Hepatocyte (in vitro differentiated cells): Measurements from ENCODE around the gene TSPAN4. TPM values are rescaled to one million over a fixed set of nuclear protein-coding genes. Genes with fewer than 3 reads are reported as not detected.

ENCODE experiments used
- DNase-seq: peaks from one replicate; pipeline ENCODE4 v3.0.0-alpha.2; 2016; ENCODE audit warnings: low spot score
- H2AFZ ChIP-seq: fragments of 200-600 bp; sonication (generic); 2 replicates; pipeline ENCODE4 v1.6.0; 2016; ENCODE audit warnings: antibody characterized with exemption, mild to moderate bottlenecking
- H3K27ac ChIP-seq: fragments of 200-600 bp; sonication (generic); 2 replicates; pipeline ENCODE4 v1.5.1; 2016; ENCODE audit warnings: mild to moderate bottlenecking
- H3K27me3 ChIP-seq: fragments of 200-600 bp; sonication (generic); 2 replicates; pipeline ENCODE4 v1.6.1; 2016
- H3K36me3 ChIP-seq: fragments of 200-600 bp; sonication (generic); replicated peaks from 2 replicates; pipeline ENCODE4 v1.5.1; 2016; ENCODE audit warnings: low read depth; ENCODE audit not compliant: insufficient read depth
- H3K4me1 ChIP-seq: fragments of 200-600 bp; sonication (generic); 2 replicates; pipeline ENCODE4 v1.5.1; 2016; ENCODE audit warnings: mild to moderate bottlenecking, moderate library complexity; ENCODE audit not compliant: insufficient read depth
- H3K4me2 ChIP-seq: fragments of 200-600 bp; sonication (generic); 2 replicates; pipeline ENCODE4 v1.6.0; 2016
- H3K4me3 ChIP-seq: fragments of 200-600 bp; sonication (generic); 2 replicates; pipeline ENCODE4 v1.5.1; 2016; ENCODE audit warnings: mild to moderate bottlenecking
- H3K79me2 ChIP-seq: fragments of 200-600 bp; sonication (generic); 2 replicates; pipeline ENCODE4 v1.6.0; 2017; ENCODE audit warnings: mild to moderate bottlenecking
- H3K9me2 ChIP-seq: fragments of 200-600 bp; sonication (generic); replicated peaks from 2 replicates; pipeline ENCODE4 v1.6.0; 2017; ENCODE audit warnings: mild to moderate bottlenecking; ENCODE audit not compliant: insufficient read depth
- H3K9me3 ChIP-seq: fragments of 200-600 bp; sonication (generic); 2 replicates; pipeline ENCODE4 v1.5.1; 2016; ENCODE audit warnings: low read depth, mild to moderate bottlenecking
- H4K20me1 ChIP-seq: fragments of 200-600 bp; sonication (generic); 2 replicates; pipeline ENCODE4 v1.6.0; 2016; ENCODE audit warnings: mild to moderate bottlenecking; ENCODE audit not compliant: insufficient read depth, poor library complexity, severe bottlenecking
- EZH2 ChIP-seq: fragments of 200-600 bp; sonication (generic); IDR thresholded peaks from 2 replicates; pipeline ENCODE4 v1.6.1; 2016; ENCODE audit warnings: antibody characterized with exemption, mild to moderate bottlenecking, borderline replicate concordance
- EZH2phosphoT487 ChIP-seq: fragments of 200-600 bp; sonication (generic); IDR thresholded peaks from one replicate; pipeline ENCODE4 v1.6.1; 2018; ENCODE audit warnings: antibody characterized with exemption, mild to moderate bottlenecking, low read depth, moderate library complexity; ENCODE audit not compliant: unreplicated experiment, severe bottlenecking
- WGBS: methylation state at CpG from one replicate; pipeline ENCODE4 v1.1.6; 2016; ENCODE audit warnings: low lambda C conversion rate; ENCODE audit errors: missing lambda C conversion rate; 5-methylcytosine and 5-hydroxymethylcytosine counted together
- polyA plus RNA-seq: library from polyadenylated mRNA; unstranded; fragments of >200 nt; fragmentation: Nextera tagmentation; extraction: Ambion mirVana; gene quantifications from 2 replicates; pipeline ENCODE4 v1.2.1, GENCODE V29; 2016
- total RNA-seq: library from RNA; depleted of rRNA; stranded (reverse); fragments of >200 nt; gene quantifications from 2 replicates; pipeline ENCODE4 v1.2.3, GENCODE V29; 2014
- TF ChIP-seq, protein P1 (sequence below): fragments of 200-600 bp; sonication (generic); IDR thresholded peaks from 2 replicates; pipeline ENCODE4 v1.5.1; 2016; ENCODE audit warnings: antibody characterized with exemption, mild to moderate bottlenecking; ENCODE audit not compliant: poor library complexity

TSPAN4 gene
- total and polyA plus RNA-seq, 2 experiments from 2014 or later, result 82.8 to 148 TPM

- H3K9me2 ChIP-seq, result no peaks in the 10 kb centered on the region
- 92% methylated on average over 12 of the region's 12 CpGs for WGBS
- no peaks in the 10 kb centered on the region for H3K36me3 ChIP-seq
- H3K4me3 ChIP-seq, result no peak overlapping the region
- no peak for DNase-seq
- no peaks in the 10 kb centered on the region for H3K79me2 ChIP-seq
- H3K9me3 ChIP-seq, result no peaks in the 10 kb centered on the region
- H3K27ac ChIP-seq, result no peak overlapping the region
- H3K27me3 ChIP-seq, result no peaks in the 10 kb centered on the region
- no peak overlapping the region for H2AFZ ChIP-seq
- H4K20me1 ChIP-seq, result peaks cover 6% of the 10 kb centered on the region
- H3K4me1 ChIP-seq, result peaks cover 12% of the 10 kb centered on the region
- TF ChIP-seq, protein P1, sequence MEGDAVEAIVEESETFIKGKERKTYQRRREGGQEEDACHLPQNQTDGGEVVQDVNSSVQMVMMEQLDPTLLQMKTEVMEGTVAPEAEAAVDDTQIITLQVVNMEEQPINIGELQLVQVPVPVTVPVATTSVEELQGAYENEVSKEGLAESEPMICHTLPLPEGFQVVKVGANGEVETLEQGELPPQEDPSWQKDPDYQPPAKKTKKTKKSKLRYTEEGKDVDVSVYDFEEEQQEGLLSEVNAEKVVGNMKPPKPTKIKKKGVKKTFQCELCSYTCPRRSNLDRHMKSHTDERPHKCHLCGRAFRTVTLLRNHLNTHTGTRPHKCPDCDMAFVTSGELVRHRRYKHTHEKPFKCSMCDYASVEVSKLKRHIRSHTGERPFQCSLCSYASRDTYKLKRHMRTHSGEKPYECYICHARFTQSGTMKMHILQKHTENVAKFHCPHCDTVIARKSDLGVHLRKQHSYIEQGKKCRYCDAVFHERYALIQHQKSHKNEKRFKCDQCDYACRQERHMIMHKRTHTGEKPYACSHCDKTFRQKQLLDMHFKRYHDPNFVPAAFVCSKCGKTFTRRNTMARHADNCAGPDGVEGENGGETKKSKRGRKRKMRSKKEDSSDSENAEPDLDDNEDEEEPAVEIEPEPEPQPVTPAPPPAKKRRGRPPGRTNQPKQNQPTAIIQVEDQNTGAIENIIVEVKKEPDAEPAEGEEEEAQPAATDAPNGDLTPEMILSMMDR, result no peak
- no peak for TF ChIP-seq EZH2
- no peak for TF ChIP-seq EZH2phosphoT487
- H3K4me2 ChIP-seq, result no peak overlapping the region
Measured at GRCh38 chr11:855796-856195, 13.1 kb downstream of the TSPAN4 start.

DNA sequence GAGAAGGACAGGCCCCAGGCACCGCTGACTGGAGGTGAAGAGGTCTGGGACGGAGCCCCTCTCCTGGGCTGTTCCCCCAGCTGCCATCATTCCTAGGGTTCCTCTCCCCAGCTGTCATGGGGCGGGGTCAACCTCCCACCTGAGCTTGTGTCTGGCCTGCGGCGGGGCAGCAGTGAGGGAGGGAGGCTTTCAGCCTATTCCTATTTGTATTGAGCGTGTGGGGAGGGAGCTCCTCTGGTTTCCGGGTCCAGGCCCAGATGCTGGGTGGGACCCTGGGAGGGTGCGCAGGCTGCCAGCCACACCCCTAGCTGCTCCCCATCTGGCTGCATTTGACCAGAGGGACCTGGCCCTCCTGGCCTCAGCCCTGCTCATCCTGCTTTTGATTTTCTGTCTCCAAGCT lies 13.7 kb downstream of the TSPAN4 start:
- H3K79me2 ChIP-seq, result no peaks in the 10 kb centered on the region
- TF ChIP-seq EZH2phosphoT487 (no peak), EZH2 (no peak)
- TF ChIP-seq, protein P1, result no peak
- no peak overlapping the region for H3K27ac ChIP-seq

GRCh38 chr11:858053-858761 lies 15.6 kb downstream of the TSPAN4 start:
- Histone ChIP-seq H3K79me2 (no peaks in the 10 kb centered on the region), H3K4me2 (no peak overlapping the region), H3K9me3 (no peaks in the 10 kb centered on the region), H3K27ac (no peak overlapping the region), H3K4me1 (peaks cover 25% of the 10 kb centered on the region), H3K27me3 (no peaks in the 10 kb centered on the region), H4K20me1 (no peaks in the 10 kb centered on the region), H2AFZ (no peak overlapping the region), H3K4me3 (no peak overlapping the region), H3K9me2 (no peaks in the 10 kb centered on the region), H3K36me3 (no peaks in the 10 kb centered on the region)
- DNase-seq, result no peak
- no peak for TF ChIP-seq EZH2phosphoT487
- TF ChIP-seq EZH2, result no peak
- TF ChIP-seq, protein P1, result no peak
- WGBS, result 92% methylated on average over 18 of the region's 27 CpGs

More for the DNA sequence above, 13.7 kb downstream of the TSPAN4 start:
- 91% methylated on average over 6 of the region's 8 CpGs for WGBS
- Histone ChIP-seq H3K9me3 (no peaks in the 10 kb centered on the region), H3K36me3 (no peaks in the 10 kb centered on the region), H2AFZ (no peak overlapping the region), H4K20me1 (peaks cover under 1% of the 10 kb centered on the region), H3K4me1 (peaks cover 10% of the 10 kb centered on the region), H3K9me2 (no peaks in the 10 kb centered on the region), H3K4me2 (no peak overlapping the region), H3K27me3 (no peaks in the 10 kb centered on the region), H3K4me3 (no peak overlapping the region)
- no peak for DNase-seq
